Iris pigment epithelial cell (primary cell): ENCODE measurements around the gene CD164L2.

Experiments
- DNase-seq: peaks from one replicate; pipeline ENCODE4 v3.0.0-alpha.2; 2011; ENCODE audit warnings: low read depth

Gene CD164L2

DNA sequence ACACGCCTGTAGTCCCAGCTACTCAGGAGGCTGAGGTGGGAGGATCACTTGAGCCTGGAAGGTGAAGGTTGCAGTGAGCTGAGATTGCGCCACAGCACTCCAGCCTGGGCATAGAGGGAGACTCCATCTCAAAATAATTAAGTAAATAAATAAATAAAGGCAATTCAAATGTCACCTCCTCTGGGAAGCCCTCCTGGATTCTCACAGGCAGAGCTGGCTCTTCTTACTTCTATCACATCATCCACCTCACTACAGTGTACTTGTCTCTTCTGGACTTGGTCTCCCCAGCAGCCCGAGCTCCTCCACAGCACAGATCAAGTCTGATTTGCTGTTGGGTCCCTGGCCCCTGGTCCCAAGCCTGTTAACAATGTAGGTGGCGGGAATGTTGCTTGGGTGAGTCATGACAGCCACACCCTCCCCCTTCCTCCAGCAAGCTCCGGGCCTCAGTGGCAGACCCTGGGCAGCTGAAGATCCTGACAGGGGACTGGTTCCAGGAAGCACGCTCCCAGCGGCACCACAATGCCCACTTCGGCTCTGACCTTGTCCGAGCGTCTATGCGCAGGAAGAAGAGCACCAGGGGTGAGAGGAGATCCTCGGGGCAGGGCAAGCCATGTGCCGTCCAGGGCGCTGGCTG is 36.0 kb downstream of the CD164L2 start:
- DNase-seq: no peak

DNA sequence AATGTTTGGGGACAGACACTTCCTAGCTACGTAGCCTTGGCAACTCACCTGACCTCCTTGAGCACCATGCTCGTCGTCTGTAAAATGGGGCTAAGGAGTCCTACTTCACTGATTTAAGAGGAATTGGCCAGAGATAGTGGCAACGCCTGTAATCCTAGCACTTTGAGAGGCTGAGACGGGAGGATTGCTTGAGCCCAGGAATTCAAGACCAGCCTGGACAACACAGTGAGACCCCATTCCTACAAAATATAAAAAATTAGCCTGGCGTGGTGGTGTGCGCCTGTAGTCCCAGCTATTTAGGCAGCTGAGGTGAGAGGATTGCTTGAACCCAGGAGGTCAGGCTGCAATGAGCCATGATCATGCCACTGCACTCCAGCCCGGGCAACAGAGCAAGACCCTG is 36.8 kb downstream of the CD164L2 start:
- no peak for DNase-seq

DNA sequence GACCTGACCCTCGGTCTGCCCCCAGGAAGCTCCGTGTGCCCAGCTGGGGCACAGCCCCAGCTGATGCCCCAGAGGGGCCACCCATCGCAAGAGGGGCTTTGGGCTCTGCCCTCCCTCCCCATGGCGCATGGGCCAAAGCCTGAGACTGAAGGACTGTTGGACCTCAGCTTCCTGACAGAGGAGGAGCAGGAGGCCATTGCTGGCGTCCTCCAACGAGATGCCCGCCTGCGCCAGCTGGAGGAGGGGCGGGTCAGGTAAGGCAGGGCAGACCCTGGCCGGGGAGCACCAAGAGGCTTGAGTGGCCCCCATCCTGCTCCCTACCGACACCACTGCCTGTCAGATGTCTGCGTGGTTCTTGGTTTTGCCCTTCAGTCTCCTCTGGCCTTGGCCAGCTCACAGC is 37.9 kb downstream of the CD164L2 start:
- no peak for DNase-seq

- no peak for DNase-seq
These were observed 39.5 kb downstream of the CD164L2 start for GRCh38 chr1:27343639-27344025.

DNA sequence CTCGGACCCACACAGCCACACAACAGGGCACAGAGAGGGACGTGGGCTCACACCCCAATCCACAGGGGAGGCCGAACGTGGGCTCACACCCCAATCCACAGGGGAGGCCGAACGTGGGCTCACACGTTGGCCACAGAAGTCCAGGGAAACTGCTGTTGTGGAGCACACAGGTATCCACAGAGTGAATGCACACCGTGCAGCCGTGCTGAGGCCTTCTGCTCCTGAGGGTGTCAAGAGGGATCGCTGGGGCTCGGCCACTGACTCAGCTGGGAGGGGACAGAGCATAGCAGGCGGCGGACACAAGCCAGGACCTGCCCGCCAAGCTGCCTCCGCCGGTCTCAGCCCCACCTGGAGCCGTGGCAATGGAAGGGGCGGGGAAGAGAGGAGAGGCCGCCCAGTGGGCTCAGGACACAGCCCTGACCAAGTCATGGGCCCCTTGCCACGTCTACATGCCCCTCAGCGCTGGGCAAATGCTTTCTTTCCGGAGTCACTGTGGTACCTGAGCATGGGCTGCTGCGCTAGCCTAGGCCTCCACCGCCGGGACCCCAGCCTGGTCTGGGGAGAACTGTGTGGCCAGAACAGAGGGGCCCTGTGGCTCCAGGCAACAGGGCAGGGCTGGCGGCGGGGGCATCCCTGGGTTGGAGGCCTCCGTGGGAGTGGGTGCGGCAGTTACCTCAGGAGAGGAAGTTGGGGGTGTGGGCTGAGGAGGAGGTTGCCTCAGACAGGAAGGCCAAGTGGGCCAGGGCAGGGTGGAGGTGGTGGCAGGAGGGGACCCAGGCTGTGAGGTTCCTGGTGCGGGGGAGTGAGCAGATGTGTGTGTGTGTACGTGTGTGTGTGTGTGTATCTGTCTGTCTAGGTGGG is 40.1 kb downstream of the CD164L2 start:
- DNase-seq: no peak

GRCh38 chr1:27342391-27342777 is 40.7 kb downstream of the CD164L2 start:
- DNase-seq: no peak

DNA sequence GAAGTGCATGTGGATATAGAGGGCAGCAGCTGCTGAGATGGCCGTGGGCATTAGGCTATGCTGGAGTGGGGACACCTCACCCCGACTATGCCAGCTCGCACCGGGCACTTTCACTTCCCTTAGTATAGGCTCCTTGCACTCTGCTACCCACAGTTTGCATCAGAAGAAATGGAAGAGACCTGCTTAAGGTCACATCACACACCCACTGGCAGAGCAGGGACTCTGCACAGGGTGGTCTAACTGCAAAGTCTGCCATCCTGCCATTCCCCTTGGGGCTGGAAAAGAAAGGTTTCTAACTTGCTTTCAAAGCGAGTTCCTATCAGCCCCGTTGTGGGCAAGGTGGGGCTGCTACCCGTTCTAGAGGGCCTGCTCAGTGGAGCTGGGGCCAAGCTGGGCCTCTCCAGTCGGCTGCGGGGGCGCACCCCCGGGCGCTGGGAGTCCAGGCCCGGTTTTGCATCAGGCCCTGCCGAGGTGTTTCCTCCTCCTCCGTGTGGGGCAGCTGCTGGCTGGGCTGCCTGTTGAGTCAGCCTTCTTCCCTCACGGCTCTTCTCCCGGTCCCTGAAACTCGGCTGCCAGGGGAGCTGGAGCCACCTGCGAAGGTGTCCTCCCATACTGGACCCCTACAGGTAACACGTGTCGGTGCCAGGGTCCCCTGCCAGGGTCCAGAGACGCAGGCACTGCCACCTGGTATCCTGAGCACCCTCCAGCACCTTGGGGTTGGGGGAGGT is 41.4 kb downstream of the CD164L2 start, which contains the start of gene SYTL1:
Gene SYTL1 (plus strand): TSS at position 498 of the 728 bp plus-strand sequence. CDS start 3,313 bp downstream, outside the sequence.
- DNase-seq: peak; percentile 74

GRCh38 chr1:27339213-27339612 is 43.9 kb downstream of the CD164L2 start:
- no peak for DNase-seq

DNA sequence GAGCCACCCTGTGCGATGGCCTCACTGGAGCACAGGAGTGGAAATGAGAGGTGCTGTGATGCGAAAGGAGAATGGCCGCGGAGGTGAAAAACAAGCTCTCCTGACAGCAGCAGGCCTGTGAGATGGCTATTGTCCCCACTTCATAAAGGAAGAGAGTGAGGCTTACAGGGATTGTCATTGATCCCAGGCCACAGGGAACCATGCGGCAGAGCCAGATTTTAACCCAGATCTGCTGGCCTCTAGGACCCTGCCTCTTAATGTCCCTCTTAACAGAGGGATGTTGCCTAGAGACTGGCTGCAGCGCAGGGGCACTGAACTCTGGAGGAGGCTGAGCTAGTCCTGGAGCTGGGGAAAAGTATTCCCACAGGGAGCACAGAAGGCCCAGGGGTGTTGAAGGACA is 44.4 kb downstream of the CD164L2 start:
- DNase-seq: no peak

DNA sequence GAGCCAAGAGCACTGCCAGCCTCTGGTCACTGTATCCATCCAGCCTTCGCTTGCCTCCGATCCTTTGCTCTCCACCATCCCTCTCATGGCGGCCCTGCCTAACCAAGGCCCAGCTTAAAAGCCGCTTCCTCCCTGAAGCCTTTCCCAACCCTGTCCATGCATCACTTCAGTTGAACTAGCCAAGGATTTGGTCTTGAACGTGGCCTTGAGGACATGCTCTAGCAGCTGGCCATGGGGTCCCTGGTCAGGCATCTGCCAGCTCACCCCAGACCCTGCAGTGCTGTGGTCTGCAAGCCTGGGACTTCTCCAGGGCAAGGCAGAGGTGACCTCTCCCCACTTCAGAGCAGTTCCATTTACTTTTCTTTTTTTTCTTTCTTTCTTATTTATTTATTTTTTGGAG is 46.4 kb downstream of the CD164L2 start:
- no peak for DNase-seq

GRCh38 chr1:27335506-27336422 is 47.4 kb downstream of the CD164L2 start:
- DNase-seq: no peak

DNA sequence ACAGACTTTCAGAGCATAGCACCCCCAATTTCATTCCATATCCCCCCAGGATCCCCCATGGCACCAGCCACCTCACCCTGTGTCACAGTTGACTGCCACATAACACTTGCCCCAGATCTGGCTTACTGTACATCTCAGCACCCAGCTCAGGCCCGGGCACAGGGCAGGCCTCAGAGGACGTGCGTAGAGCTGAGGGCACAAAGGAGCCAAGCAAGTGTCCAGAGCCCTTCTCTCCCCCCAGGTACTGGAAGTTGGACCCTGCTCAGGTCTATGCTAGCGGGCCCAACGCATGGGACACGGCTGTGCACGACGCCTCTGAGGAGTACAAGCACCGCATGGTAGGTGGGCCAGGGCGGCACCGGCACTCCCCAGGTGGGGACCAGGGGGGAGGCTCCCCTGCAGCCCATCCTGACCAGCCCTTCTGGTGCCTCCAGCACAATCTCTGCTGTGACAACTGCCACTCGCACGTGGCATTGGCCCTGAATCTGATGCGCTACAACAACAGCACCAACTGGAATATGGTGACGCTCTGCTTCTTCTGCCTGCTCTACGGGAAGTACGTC is 49.3 kb downstream of the CD164L2 start:
- DNase-seq: no peak

DNA sequence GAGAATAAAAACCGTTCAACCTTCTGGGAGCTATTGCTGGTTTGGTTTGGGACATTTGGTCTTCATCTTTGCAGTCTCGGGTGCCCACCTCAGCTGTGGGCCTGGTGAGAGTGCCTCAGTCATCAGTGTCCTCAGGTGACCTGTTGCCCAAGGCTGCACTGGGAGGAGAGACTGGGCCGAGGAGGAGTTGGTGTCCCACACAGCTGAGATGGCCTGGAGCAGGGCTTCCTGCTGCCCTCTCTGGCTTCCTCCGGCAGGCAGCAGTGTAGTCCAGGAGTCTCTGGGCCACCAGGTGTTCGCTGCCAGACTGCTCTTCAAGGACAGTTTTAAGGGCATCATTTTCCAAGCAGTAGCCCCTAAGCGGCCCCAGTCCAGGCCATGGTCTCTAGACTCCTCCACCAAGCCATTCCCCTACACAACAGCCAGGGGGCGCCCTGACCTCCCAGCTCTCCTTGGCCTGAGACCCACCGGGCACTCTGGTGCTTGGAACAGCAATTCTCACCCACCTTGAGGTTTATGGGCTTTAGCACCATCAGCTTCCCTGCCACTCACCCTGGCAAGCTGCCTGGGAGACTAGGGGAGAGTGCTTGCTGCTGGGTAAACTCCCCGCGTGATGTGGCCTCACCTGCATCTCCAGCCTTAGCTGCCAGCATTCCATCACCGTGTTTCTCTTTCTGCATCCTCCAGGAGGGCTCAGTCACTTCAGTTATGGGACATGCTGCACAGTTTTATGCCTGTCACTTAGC is 50.4 kb downstream of the CD164L2 start:
- peak; percentile 26 for DNase-seq

- DNase-seq: no peak
These were observed 51.2 kb downstream of the CD164L2 start for GRCh38 chr1:27331922-27332321.

- no peak for DNase-seq
These were observed 51.7 kb downstream of the CD164L2 start for GRCh38 chr1:27331426-27331825.

GRCh38 chr1:27330786-27331185 is 52.3 kb downstream of the CD164L2 start:
- DNase-seq: no peak
